IMR-90 (cell line): Measurements from ENCODE around the gene DNAJC12. TPM values are rescaled to one million over a fixed set of nuclear protein-coding genes. Genes with fewer than 3 reads are reported as not detected.
A peak's percentile ranks its signal among the peaks of the same experiment; 100 is the strongest.

ENCODE experiments used
- ATAC-seq: fragments of 200-7000 bp; cut with Tn5 transposase; 2 replicates; pipeline ENCODE4 v1.9.1; 2020; ENCODE audit warnings: low read depth, mild to moderate bottlenecking, moderate library complexity
- BruUV-seq: library from RNA; stranded (reverse); fragments of 400-500 nt; replicated peaks from 2 replicates; lab custom pipeline; 2021; lab: Mats Ljungman, UMichigan
- CTCF ChIA-PET: fragments of 300-600 bp; formaldehyde crosslinking; extraction: SDS; loops from one replicate; lab custom pipeline; 2021; ENCODE audit warnings: antibody characterized with exemption; lab: Yijun Ruan, JAX
- POLR2A ChIA-PET: fragments of 300-600 bp; sonication (Branson Sonifier 250); formaldehyde crosslinking; loops from one replicate; lab custom pipeline; 2022; ENCODE audit warnings: antibody characterized with exemption; ENCODE audit not compliant: unreplicated experiment; lab: Charles Lee
- DNase-seq: peaks from one replicate; pipeline ENCODE4 v3.0.0; 2013
- H2AFZ ChIP-seq: replicated peaks from 2 replicates; pipeline ENCODE3; 2013; ENCODE audit warnings: low read length, mild to moderate bottlenecking; ENCODE audit not compliant: poor library complexity
- H2AK5ac ChIP-seq: 2 replicates; pipeline ENCODE4 v1.6.1; 2013; ENCODE audit warnings: low read depth, low read length, inconsistent platforms
- H2AK9ac ChIP-seq: replicated peaks from 2 replicates; pipeline ENCODE3; 2013; ENCODE audit warnings: mild to moderate bottlenecking, low read depth, low read length, moderate library complexity; ENCODE audit not compliant: poor library complexity
- H2BK120ac ChIP-seq: 2 replicates; pipeline ENCODE4 v1.6.1; 2013; ENCODE audit warnings: low read depth, low read length, inconsistent platforms
- H2BK15ac ChIP-seq: 3 replicates; pipeline ENCODE4 v1.6.1; 2013; ENCODE audit warnings: low read depth, low read length, inconsistent platforms
- H2BK20ac ChIP-seq: 2 replicates; pipeline ENCODE4 v1.6.1; 2013; ENCODE audit warnings: low read depth, mild to moderate bottlenecking, inconsistent platforms, low read length, moderate library complexity
- H2BK5ac ChIP-seq: 2 replicates; pipeline ENCODE4 v1.6.1; 2013; ENCODE audit warnings: mild to moderate bottlenecking, low read depth, low read length, inconsistent platforms; ENCODE audit not compliant: poor library complexity, severe bottlenecking
- H3K14ac ChIP-seq: replicated peaks from 2 replicates; pipeline ENCODE4 v1.6.1; 2013; ENCODE audit warnings: low read depth, low read length, inconsistent platforms
- H3K18ac ChIP-seq: 2 replicates; pipeline ENCODE4 v1.6.1; 2013; ENCODE audit warnings: low read depth, low read length, control low read depth
- H3K23ac ChIP-seq: 2 replicates; pipeline ENCODE4 v1.6.1; 2013; ENCODE audit warnings: low read depth, low read length, inconsistent platforms
- H3K27ac ChIP-seq: 2 replicates; pipeline ENCODE4 v1.5.1; 2013; ENCODE audit warnings: mild to moderate bottlenecking, control low read depth, low read length; ENCODE audit not compliant: insufficient read depth
- H3K27me3 ChIP-seq: 2 replicates; pipeline ENCODE4 v1.6.1; 2013; ENCODE audit warnings: low read length; ENCODE audit not compliant: control insufficient read depth, insufficient read depth
- H3K36me3 ChIP-seq: 2 replicates; pipeline ENCODE4 v1.6.1; 2013; ENCODE audit warnings: low read length, mixed read lengths; ENCODE audit not compliant: control insufficient read depth, insufficient read depth
- H3K4ac ChIP-seq: 2 replicates; pipeline ENCODE4 v1.6.1; 2013; ENCODE audit warnings: low read depth, low read length, inconsistent platforms
- H3K4me1 ChIP-seq: 2 replicates; pipeline ENCODE4 v1.6.1; 2013; ENCODE audit warnings: low read length, mixed read lengths; ENCODE audit not compliant: control insufficient read depth, insufficient read depth
- H3K4me2 ChIP-seq: 2 replicates; pipeline ENCODE4 v1.6.1; 2013; ENCODE audit warnings: low read depth, mild to moderate bottlenecking, control low read depth, low read length, moderate library complexity
- H3K4me3 ChIP-seq: 2 replicates; pipeline ENCODE4 v1.5.1; 2013; ENCODE audit warnings: low read depth, mild to moderate bottlenecking, control low read depth, low read length, moderate library complexity; ENCODE audit not compliant: insufficient read depth
- H3K56ac ChIP-seq: 2 replicates; pipeline ENCODE4 v1.6.1; 2013; ENCODE audit warnings: low read length, inconsistent platforms; ENCODE audit not compliant: insufficient read depth; ENCODE audit errors: extremely low read depth
- H3K79me1 ChIP-seq, 2 experiments: 2 replicates each; pipeline ENCODE4 v1.6.1; 2013; ENCODE audit warnings: low read length in 2 of 2, inconsistent platforms in 1 of 2, low read depth in 1 of 2
- H3K9ac ChIP-seq: 2 replicates; pipeline ENCODE4 v1.6.1; 2013; ENCODE audit warnings: low read depth, low read length, control low read depth
- H3K9me1 ChIP-seq: 2 replicates; pipeline ENCODE4 v1.6.1; 2013; ENCODE audit warnings: low read length, inconsistent platforms; ENCODE audit not compliant: insufficient read depth
- H3K9me3 ChIP-seq: 2 replicates; pipeline ENCODE4 v1.6.1; 2013; ENCODE audit warnings: low read length; ENCODE audit not compliant: control insufficient read depth, insufficient read depth
- H4K20me1 ChIP-seq: 2 replicates; pipeline ENCODE4 v1.6.1; 2013; ENCODE audit warnings: low read length, inconsistent platforms; ENCODE audit not compliant: insufficient read depth
- H4K5ac ChIP-seq: 2 replicates; pipeline ENCODE4 v1.6.1; 2013; ENCODE audit warnings: mild to moderate bottlenecking, low read depth, low read length, control low read depth
- H4K8ac ChIP-seq, 2 experiments: 2 replicates each; pipeline ENCODE4 v1.6.1; 2013; ENCODE audit warnings: low read depth in 2 of 2, low read length in 2 of 2, control low read depth in 1 of 2, inconsistent platforms in 1 of 2
- H4K91ac ChIP-seq: 2 replicates; pipeline ENCODE4 v1.6.1; 2013; ENCODE audit warnings: low read depth, low read length, inconsistent platforms; ENCODE audit not compliant: insufficient read depth
- CEBPB ChIP-seq: IDR thresholded peaks from 2 replicates; pipeline ENCODE4 v1.6.1; 2012; ENCODE audit warnings: low read depth, low read length, improper control_type of control experiment
- ELK1 ChIP-seq: fragments of 150-350 bp; IDR thresholded peaks from 2 replicates; pipeline ENCODE4 v1.6.1; 2016; ENCODE audit warnings: low read depth, mild to moderate bottlenecking, low read length, moderate library complexity, borderline replicate concordance
- MAFK ChIP-seq: IDR thresholded peaks from 2 replicates; pipeline ENCODE4 v1.6.1; 2012; ENCODE audit warnings: low read depth, low read length, improper control_type of control experiment
- WGBS, 2 experiments: methylation state at CpG; one replicate each; pipeline versions ENCODE4 v1.1.5 to v1.1.7; 2013; ENCODE audit warnings: missing lambda C conversion rate in 2 of 2; ENCODE audit not compliant: insufficient read length in 1 of 2; ENCODE audit errors: extremely low coverage in 2 of 2; 5-methylcytosine and 5-hydroxymethylcytosine counted together
- dilution Hi-C: fragments of 300-500 bp; cut with HindIII; formaldehyde crosslinking; loops from one replicate; pipeline ENCODE4 v1.14.3; 2018; ENCODE audit warnings: low sequenced_read_pairs; ENCODE audit not compliant: unreplicated experiment
- in situ Hi-C: fragments of 300-500 bp; cut with MboI; formaldehyde crosslinking; loops from 3 replicates; pipeline ENCODE4 v1.14.3; 2019; ENCODE audit warnings: low sequenced_read_pairs, inconsistent platforms, mixed read lengths
- intact Hi-C: fragments of 100-400 bp; cut with micrococcal nuclease; formaldehyde crosslinking; loops from 2 replicates; pipeline ENCODE4 v1.10.0; 2022
- polyA plus RNA-seq, 3 experiments: library from polyadenylated mRNA; depleted of rRNA; stranded (reverse); fragments of >200 nt; gene quantifications; 2 replicates each; pipeline ENCODE4 v1.2.3, GENCODE V29; 2012; ENCODE audit warnings: low replicate concordance in 1 of 3
- total RNA-seq: library from RNA; depleted of rRNA; stranded (reverse); fragments of >200 nt; gene quantifications from 2 replicates; pipeline ENCODE4 v1.2.3, GENCODE V29; 2012

Gene DNAJC12
- total and polyA plus RNA-seq, 2 of the 4 experiments (the other 2 are of a cell fraction): 2.3 to 2.9 TPM

GRCh38 chr10:67803588-67804394, 34.2 kb downstream of the DNAJC12 start:
- H3K27me3 ChIP-seq: no peaks in the 10 kb centered on the region; the same call in 1 of the 2 replicates
- ChIA-PET POLR2A (no interaction called here), CTCF (no interaction called here)
- ATAC-seq: no peak; the same call in 1 of the 2 replicates
- DNase-seq: no peak
- H3K4me2 ChIP-seq: no peak overlapping the region
- no TSS peak for BruUV-seq
- H3K4me3 ChIP-seq: no peak overlapping the region
- no peaks in the 10 kb centered on the region for H3K9me3 ChIP-seq
- H3K4me1 ChIP-seq: no peaks in the 10 kb centered on the region
- no peak overlapping the region for H2BK5ac ChIP-seq
- H2BK15ac ChIP-seq: no peak overlapping the region
- H4K8ac ChIP-seq: no peak overlapping the region
- H2AK5ac ChIP-seq: no peak overlapping the region
- no peak overlapping the region for H2AK9ac ChIP-seq
- no peak overlapping the region for H3K27ac ChIP-seq
- no peaks in the 10 kb centered on the region for H4K20me1 ChIP-seq
- TF ChIP-seq MAFK: peak; percentile 65
- peak; percentile 77 for TF ChIP-seq CEBPB
- TF ChIP-seq ELK1: no peak
- no peak overlapping the region for H3K56ac ChIP-seq
- no peaks in the 10 kb centered on the region for H3K36me3 ChIP-seq
- intact Hi-C loops: no loop called here
- no CpG with 5 or more reads among the region's 3 CpGs for WGBS, 2 experiments
- no peak overlapping the region for H3K23ac ChIP-seq
- no peak overlapping the region for H2BK120ac ChIP-seq
- H2BK20ac ChIP-seq: no peak overlapping the region
- H3K9me1 ChIP-seq: no peaks in the 10 kb centered on the region
- H4K5ac ChIP-seq: no peak overlapping the region
- no peak overlapping the region for H3K4ac ChIP-seq
- H4K91ac ChIP-seq: no peak overlapping the region
- H3K9ac ChIP-seq: no peak overlapping the region
- no peak overlapping the region for H3K18ac ChIP-seq
- in situ Hi-C loops: no loop called here
- H3K14ac ChIP-seq: no peak overlapping the region
- dilution Hi-C loops: no loop called here
- no peak overlapping the region for H2AFZ ChIP-seq
- H3K79me1 ChIP-seq: no peaks in the 10 kb centered on the region
